Stomach (tissue), 4 donors: Measurements from ENCODE around the gene SLC15A3.

Source experiments
- CTCF ChIP-seq, 7 experiments: fragments of 450-650 bp in 4 of 7; fragments of 200-600 bp in 3 of 7; sonication (generic) in 3 of 7; IDR thresholded peaks; one replicate each; pipeline ENCODE4 v1.5.1; 2016 to 2019; ENCODE audit warnings: antibody characterized with exemption in 7 of 7, control low read depth in 2 of 7, mild to moderate bottlenecking in 1 of 7
- EP300 ChIP-seq: sonication (generic); formaldehyde crosslinking; IDR thresholded peaks from one replicate; pipeline ENCODE4 v1.6.1; 2017; ENCODE audit warnings: antibody characterized with exemption
- POLR2A ChIP-seq, 4 donors: fragments of 450-650 bp; IDR thresholded peaks; one replicate each; pipeline ENCODE4 v1.6.1; 2016; ENCODE audit warnings: antibody characterized with exemption in 4 of 4, control low read depth in 2 of 4, mild to moderate bottlenecking in 1 of 4, moderate library complexity in 1 of 4
- POLR2AphosphoS5 ChIP-seq, 3 donors: sonication (generic); formaldehyde crosslinking; IDR thresholded peaks; one replicate each; pipeline ENCODE4 v1.6.1; 2016; ENCODE audit warnings: antibody characterized with exemption in 3 of 3

- TF ChIP-seq CTCF (IDR thresholded peaks at IDR 0.05) (no peak), EP300 (no peak), POLR2AphosphoS5 (IDR thresholded peaks at IDR 0.05) (no peak), POLR2A (IDR thresholded peaks at IDR 0.05) (no peak)
Observed at GRCh38 chr11:61000426-61000825, 48.5 kb upstream of the SLC15A3 start.
